HUES6 (cell line): Measurements from ENCODE around the gene CTNND2.
A peak's percentile ranks its signal among the peaks of the same experiment; 100 is the strongest.

Source experiments
- H3K27ac ChIP-seq: 2 replicates; pipeline ENCODE4 v1.7.0; 2013; ENCODE audit warnings: low read depth, mild to moderate bottlenecking, low read length, inconsistent platforms
- H3K27me3 ChIP-seq: 2 replicates; pipeline ENCODE4 v1.6.1; 2013; ENCODE audit warnings: low read length; ENCODE audit not compliant: control insufficient read depth, insufficient read depth
- H3K36me3 ChIP-seq: 2 replicates; pipeline ENCODE4 v1.6.1; 2013; ENCODE audit warnings: low read length; ENCODE audit not compliant: control insufficient read depth, insufficient read depth
- H3K4me1 ChIP-seq: 2 replicates; pipeline ENCODE4 v1.6.1; 2013; ENCODE audit warnings: low read length; ENCODE audit not compliant: control insufficient read depth, insufficient read depth
- H3K4me3 ChIP-seq: 2 replicates; pipeline ENCODE4 v1.5.1; 2013; ENCODE audit warnings: low read depth, low read length
- H3K9ac ChIP-seq: one replicate; pipeline ENCODE4 v1.6.1; 2013; ENCODE audit warnings: mild to moderate bottlenecking, low read length
- H3K9me3 ChIP-seq: 2 replicates; pipeline ENCODE4 v1.6.1; 2013; ENCODE audit warnings: low read depth, low read length; ENCODE audit not compliant: control insufficient read depth, insufficient read depth

Gene CTNND2

DNA sequence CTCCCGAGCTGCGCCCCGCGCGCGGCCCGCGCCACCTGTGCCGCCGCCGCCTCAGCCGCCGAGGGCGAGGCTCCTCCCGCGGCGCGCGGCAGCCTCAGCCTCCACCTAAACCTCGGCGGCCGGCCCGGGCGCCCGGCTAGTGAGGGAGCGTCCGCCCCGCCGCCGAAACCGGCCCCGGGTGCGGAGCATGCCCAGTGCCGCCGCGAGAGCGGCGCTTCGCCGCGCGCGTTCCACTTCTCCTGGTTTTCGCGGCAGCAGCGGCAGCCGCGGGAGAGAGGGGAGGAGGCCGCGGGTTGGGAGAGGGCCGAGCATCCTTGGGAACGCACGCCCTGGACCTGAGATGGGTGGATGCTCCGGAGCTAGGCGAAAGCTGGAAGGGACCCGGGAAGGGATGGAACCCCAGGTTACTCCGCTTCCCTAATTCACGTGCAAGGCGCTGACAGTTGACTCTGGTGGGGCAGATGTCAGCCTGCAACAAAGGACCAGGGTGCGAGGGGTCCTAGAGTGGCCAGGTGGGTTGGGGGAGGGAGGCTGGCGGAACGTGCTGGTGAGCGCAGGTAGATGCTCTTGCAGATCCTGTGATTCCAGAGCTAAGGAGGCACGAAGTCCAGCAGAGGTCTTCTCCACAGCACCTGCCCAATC lies at the start of gene CTNND2:
Gene CTNND2 (minus strand): TSS at position 182 of the 642 bp plus-strand sequence. CDS start 593 bp downstream, outside the sequence.
- peaks cover 9% of the 10 kb centered on the region for H3K4me1 ChIP-seq
- H3K36me3 ChIP-seq = no peaks in the 10 kb centered on the region
- H3K4me3 ChIP-seq = peak within 1 kb of the TSS; percentile 71
- no peaks in the 10 kb centered on the region for H3K9me3 ChIP-seq
- H3K27me3 ChIP-seq = peaks cover 56% of the 10 kb centered on the region
- H3K9ac ChIP-seq = no peak within 1 kb of the TSS
- no peak within 1 kb of the TSS for H3K27ac ChIP-seq

- Histone ChIP-seq H3K27me3 (no peaks in the 10 kb centered on the region), H3K4me1 (no peaks in the 10 kb centered on the region), H3K27ac (no peak overlapping the region), H3K9ac (no peak overlapping the region), H3K9me3 (no peaks in the 10 kb centered on the region), H3K36me3 (no peaks in the 10 kb centered on the region), H3K4me3 (no peak overlapping the region)
Observed at GRCh38 chr5:11946317-11946716, 42.1 kb upstream of the CTNND2 start.

DNA sequence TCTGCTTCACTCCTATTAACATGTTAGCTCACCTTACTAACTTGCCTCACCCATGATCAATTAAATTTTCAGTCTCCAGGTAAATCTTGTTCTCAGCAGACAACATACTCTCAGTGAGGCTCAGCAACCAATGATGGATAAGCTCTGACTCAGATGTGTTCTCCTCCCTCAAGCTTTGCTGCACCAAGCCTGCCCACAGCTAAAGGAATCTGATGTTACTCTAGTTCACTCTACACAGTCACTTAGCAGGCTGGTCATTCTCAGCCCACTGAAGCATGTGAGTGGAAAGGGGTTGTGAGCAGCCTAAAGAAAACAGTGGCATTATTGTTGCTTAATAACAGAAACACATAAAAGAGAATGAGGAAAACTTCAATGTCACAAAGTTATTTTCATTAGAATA lies 37.3 kb upstream of the CTNND2 start:
- H3K27ac ChIP-seq = no peak overlapping the region
- no peak overlapping the region for H3K9ac ChIP-seq
- H3K4me3 ChIP-seq = no peak overlapping the region
- no peaks in the 10 kb centered on the region for H3K27me3 ChIP-seq
- no peaks in the 10 kb centered on the region for H3K4me1 ChIP-seq
- no peaks in the 10 kb centered on the region for H3K9me3 ChIP-seq
- H3K36me3 ChIP-seq = no peaks in the 10 kb centered on the region

DNA sequence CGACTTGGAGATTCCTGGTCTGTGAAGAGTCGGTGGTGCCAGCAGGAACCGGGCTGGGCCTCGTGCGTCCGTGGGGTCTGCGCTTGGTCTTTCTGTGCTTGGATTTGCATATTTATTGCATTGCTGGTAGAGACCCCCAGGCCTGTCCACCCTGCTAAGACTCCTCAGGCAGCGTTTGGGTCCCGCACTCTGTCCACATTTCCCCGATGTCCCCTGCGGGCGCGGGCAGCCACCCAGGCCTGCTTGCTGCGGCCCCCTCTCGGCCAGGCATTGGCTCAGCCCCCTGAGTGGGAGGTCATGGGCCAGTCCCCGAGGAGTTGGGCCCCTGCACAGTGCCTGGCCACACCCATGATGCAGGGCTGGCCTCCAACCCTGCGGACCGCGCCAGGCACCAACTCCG lies 27.4 kb upstream of the CTNND2 start:
- H3K9ac ChIP-seq = no peak overlapping the region
- no peaks in the 10 kb centered on the region for H3K36me3 ChIP-seq
- H3K9me3 ChIP-seq = no peaks in the 10 kb centered on the region
- no peak overlapping the region for H3K27ac ChIP-seq
- H3K4me1 ChIP-seq = no peaks in the 10 kb centered on the region
- H3K4me3 ChIP-seq = no peak overlapping the region
- no peaks in the 10 kb centered on the region for H3K27me3 ChIP-seq

DNA sequence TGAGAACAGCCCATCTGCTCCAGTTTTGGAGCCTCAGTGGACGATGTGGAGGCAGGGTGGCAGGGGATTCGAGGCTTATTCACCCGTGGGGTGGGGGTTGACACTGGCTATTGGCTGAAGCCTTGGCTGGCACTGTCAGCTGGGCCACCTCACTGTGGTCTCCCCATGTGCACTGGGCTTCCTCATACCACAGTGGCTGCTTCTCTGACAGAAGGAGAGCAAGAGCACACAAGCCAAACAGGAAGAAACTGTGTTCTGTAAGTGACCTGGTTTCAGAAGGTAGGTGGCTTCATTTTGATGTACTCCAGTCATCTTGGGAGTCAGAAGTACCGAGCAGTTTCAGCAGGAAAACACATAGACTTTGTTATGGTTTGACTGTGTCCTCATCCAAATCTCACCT lies 24.7 kb upstream of the CTNND2 start:
- H3K9ac ChIP-seq = no peak overlapping the region
- H3K9me3 ChIP-seq = no peaks in the 10 kb centered on the region
- no peak overlapping the region for H3K4me3 ChIP-seq
- H3K36me3 ChIP-seq = no peaks in the 10 kb centered on the region
- no peak overlapping the region for H3K27ac ChIP-seq
- H3K27me3 ChIP-seq = no peaks in the 10 kb centered on the region
- no peaks in the 10 kb centered on the region for H3K4me1 ChIP-seq

DNA sequence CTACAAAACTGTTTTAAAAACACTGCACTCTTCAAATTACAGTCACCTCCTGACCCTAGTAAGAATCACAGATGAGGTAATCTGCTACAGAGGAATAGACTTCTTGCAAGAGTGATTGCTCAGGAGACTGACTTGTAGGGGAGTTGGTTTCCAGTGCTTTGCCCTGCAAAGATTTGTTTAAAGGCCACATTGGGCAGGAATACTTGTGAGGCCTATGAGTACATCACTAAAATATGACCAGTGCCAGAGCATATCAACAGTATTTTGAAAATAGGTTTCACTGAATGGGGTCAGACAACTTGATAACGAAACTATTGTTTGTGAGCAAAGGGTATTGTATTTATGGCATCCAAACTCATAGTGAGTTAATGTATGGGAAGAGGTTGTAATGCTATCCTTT lies 21.5 kb upstream of the CTNND2 start:
- no peaks in the 10 kb centered on the region for H3K36me3 ChIP-seq
- H3K27ac ChIP-seq = no peak overlapping the region
- no peaks in the 10 kb centered on the region for H3K27me3 ChIP-seq
- H3K9ac ChIP-seq = no peak overlapping the region
- 0 out of 2 replicates have a peak, but pooled peaks cover 6% of the 10 kb centered on the region for H3K9me3 ChIP-seq
- no peaks in the 10 kb centered on the region for H3K4me1 ChIP-seq
- H3K4me3 ChIP-seq = no peak overlapping the region

DNA sequence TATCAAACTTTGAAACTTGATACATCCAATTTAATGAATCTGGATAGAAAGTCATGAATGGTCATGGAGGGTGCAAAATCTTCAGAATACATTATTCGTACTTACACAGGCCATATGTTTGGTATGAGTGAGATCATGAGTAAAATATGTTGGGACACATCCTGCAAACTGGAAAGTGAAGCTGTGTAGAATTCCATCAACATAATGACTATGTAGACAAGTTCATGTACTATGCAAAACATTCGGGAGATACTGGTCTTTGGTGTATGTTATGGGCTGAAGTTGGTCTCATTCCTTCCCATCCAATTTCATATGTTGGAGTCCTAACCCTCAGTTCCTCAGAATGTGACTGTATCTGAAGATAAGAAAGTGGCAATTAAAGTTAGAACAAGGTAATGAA lies 18.1 kb upstream of the CTNND2 start:
- 0 out of 2 replicates have a peak, but pooled peaks cover 6% of the 10 kb centered on the region for H3K9me3 ChIP-seq
- H3K36me3 ChIP-seq = no peaks in the 10 kb centered on the region
- no peaks in the 10 kb centered on the region for H3K27me3 ChIP-seq
- H3K27ac ChIP-seq = no peak overlapping the region
- H3K4me1 ChIP-seq = no peaks in the 10 kb centered on the region
- no peak overlapping the region for H3K9ac ChIP-seq
- no peak overlapping the region for H3K4me3 ChIP-seq

DNA sequence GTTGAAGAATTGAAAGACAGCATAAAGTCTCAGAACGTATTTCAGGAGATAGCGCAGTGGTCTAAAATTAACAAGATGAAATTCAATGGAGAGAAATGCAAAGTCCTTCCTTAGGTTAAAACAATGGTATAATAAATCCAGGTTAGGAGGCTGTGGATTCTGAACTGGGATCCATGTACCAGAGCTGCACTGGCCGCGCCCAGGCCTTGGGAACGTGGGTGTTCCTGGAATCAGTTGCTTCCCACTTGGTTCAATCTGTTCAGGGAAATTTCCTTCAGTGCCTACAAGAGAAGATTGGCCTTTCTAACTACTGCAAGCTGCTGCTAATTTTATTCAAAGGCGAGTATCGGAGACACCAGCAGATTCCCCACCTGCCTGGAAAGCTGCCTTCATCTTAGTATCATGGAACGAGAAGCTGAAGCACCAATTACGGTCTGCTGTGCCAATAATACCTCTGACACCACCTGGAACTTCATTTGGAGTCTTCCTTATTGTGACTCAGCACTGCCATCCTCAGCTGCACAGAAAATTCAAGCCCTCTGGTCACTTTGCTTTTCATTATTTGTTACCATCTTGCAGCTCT lies 14.3 kb upstream of the CTNND2 start:
- 0 out of 2 replicates have a peak, but pooled peaks cover 6% of the 10 kb centered on the region for H3K9me3 ChIP-seq
- H3K9ac ChIP-seq = no peak overlapping the region
- no peaks in the 10 kb centered on the region for H3K4me1 ChIP-seq
- H3K27ac ChIP-seq = no peak overlapping the region
- no peaks in the 10 kb centered on the region for H3K27me3 ChIP-seq
- H3K36me3 ChIP-seq = no peaks in the 10 kb centered on the region
- no peak overlapping the region for H3K4me3 ChIP-seq

DNA sequence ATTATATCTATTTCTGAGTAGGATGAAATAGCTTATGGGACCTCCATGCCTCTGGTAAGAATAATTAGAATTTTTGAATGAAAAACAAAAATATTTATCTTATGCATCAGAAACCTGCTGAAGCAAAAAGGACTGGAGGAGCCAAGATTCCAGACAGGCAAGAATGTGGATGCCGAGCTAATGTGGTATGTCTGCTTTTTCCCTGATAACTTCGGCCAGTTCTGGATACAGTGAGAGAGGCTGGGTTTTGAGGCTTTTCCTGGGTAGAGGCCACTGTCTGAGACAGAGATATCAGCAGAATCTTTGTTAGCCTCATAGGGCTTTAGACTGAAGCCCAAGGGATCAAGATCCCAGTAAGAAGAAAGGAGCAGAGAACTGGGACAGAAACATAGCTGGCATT lies 5.2 kb upstream of the CTNND2 start:
- Histone ChIP-seq H3K36me3 (no peaks in the 10 kb centered on the region), H3K27ac (no peak overlapping the region), H3K9ac (no peak overlapping the region), H3K4me1 (peaks cover 9% of the 10 kb centered on the region), H3K4me3 (no peak overlapping the region), H3K27me3 (peaks cover 20% of the 10 kb centered on the region), H3K9me3 (no peaks in the 10 kb centered on the region)

GRCh38 chr5:11906497-11906896 lies 2.3 kb upstream of the CTNND2 start:
- Histone ChIP-seq H3K4me1 (peaks cover 9% of the 10 kb centered on the region), H3K4me3 (no peak overlapping the region), H3K9me3 (no peaks in the 10 kb centered on the region), H3K36me3 (no peaks in the 10 kb centered on the region), H3K27ac (no peak overlapping the region), H3K9ac (no peak overlapping the region), H3K27me3 (peaks cover 46% of the 10 kb centered on the region)

DNA sequence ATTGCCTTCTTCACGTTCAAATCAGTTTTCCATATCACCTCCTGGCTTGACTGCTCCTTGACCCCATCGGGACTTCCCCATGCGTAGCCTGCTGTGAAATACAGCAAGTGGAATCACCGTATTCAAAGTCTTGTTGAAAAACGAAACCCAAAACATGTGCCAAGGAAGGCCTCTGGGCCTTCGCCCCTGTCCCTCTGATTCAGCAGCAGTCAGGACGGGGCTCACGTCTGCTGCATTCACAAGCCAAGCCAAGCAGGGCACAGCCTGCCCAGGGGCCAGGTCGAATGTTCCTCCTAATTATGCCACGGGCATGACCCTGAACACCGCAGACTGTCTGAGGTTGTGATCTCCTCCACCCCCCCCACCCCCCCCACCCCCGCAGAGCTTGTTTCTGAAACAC lies 960 bp upstream of the CTNND2 start:
- Histone ChIP-seq H3K4me3 (peak overlapping the region; percentile 56), H3K27me3 (peaks cover 56% of the 10 kb centered on the region), H3K4me1 (peaks cover 9% of the 10 kb centered on the region), H3K27ac (no peak overlapping the region), H3K36me3 (no peaks in the 10 kb centered on the region), H3K9me3 (no peaks in the 10 kb centered on the region), H3K9ac (no peak overlapping the region)
